HUES48 (cell line): ENCODE measurements around the gene CCNI.
"Not testable (repeated sequence)": the region's sequence is repeated elsewhere in the genome, so short reads cannot be mapped to it uniquely, and the experiment has no call there.

Experiments
- H3K27ac ChIP-seq: one replicate; pipeline ENCODE4 v1.7.0; 2013; ENCODE audit warnings: low read depth, low read length, inconsistent platforms
- H3K27me3 ChIP-seq: 2 replicates; pipeline ENCODE4 v1.6.1; 2013; ENCODE audit warnings: mild to moderate bottlenecking, low read length; ENCODE audit not compliant: control insufficient read depth, insufficient read depth
- H3K36me3 ChIP-seq: 2 replicates; pipeline ENCODE4 v1.6.1; 2013; ENCODE audit warnings: low read length; ENCODE audit not compliant: control insufficient read depth, insufficient read depth
- H3K4me1 ChIP-seq: 2 replicates; pipeline ENCODE4 v1.6.1; 2013; ENCODE audit warnings: mild to moderate bottlenecking, low read length; ENCODE audit not compliant: control insufficient read depth, insufficient read depth
- H3K4me3 ChIP-seq: 2 replicates; pipeline ENCODE4 v1.5.1; 2013; ENCODE audit warnings: mild to moderate bottlenecking, low read depth, low read length
- H3K9ac ChIP-seq: 2 replicates; pipeline ENCODE4 v1.6.1; 2013; ENCODE audit warnings: mild to moderate bottlenecking, low read depth, low read length, moderate library complexity
- H3K9me3 ChIP-seq: 2 replicates; pipeline ENCODE4 v1.6.1; 2013; ENCODE audit warnings: low read length; ENCODE audit not compliant: control insufficient read depth, insufficient read depth

Gene CCNI

DNA sequence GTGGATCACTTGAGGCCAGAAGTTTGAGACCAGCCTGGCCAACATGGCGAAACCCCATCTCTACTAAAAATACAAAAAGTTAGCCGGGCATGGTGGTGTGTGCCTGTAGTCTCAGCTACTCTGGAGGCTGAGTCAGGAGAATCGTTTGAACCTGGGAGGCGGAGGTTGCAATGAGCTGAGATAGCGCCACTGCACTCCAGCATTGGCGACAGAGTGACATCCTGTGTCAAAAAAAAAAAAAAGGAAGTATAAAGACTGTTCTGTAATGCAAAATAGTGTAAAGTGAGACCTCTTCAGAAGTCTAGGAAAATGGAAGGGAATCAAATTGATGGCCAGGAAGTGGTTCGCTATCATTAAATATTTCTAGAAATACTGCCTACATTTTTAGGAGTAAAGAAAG lies 5.0 kb upstream of the CCNI start:
- H3K27me3 ChIP-seq, H3K4me3 ChIP-seq, H3K9me3 ChIP-seq, H3K4me1 ChIP-seq, H3K9ac ChIP-seq, H3K36me3 ChIP-seq, H3K27ac ChIP-seq: not testable (repeated sequence)

DNA sequence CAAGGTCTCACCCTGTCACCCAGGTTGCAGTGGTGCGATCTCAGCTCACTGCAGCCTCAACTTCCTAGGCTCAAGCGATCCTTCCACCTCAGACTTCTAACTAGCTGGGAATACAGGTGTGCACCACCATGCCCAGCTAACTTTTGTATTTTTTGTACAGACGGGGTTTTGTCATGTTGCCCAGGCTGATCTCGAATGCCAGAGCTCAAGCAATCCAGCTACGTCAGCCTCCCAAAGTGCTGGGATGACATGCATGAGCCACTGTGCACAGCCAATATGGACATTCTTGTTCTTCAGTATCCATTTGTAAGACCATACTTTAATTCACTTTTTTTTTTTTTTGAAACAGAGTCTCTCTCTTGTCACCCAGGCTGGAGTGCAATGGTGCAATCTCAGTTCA lies 3.5 kb upstream of the CCNI start:
- H3K9me3 ChIP-seq = no peaks in the 10 kb centered on the region

DNA sequence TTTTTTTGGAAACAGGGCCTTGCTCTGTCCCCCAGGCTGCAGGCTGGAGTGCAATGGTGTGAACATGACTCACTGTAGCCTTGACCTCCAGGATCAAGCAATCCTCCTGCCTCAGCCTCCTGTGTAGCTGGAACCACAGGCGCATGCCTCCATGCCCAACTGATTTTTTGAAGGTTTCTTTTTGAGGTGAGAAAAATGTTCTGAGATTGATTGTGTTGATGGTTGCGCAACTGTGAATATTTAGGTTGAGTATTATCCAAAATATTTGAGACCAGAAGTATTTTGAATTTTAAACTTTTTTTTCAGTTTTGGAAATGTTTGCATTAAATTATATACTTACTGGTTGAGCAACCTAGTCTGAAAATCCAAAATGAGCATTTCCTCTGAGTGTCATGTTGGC lies 2.6 kb upstream of the CCNI start:
- no peaks in the 10 kb centered on the region for H3K9me3 ChIP-seq
- H3K27ac ChIP-seq = no peak overlapping the region
- H3K9ac ChIP-seq = no peak overlapping the region
- H3K27me3 ChIP-seq = no peaks in the 10 kb centered on the region
- H3K4me3 ChIP-seq = no peak overlapping the region
- no peaks in the 10 kb centered on the region for H3K36me3 ChIP-seq
- H3K4me1 ChIP-seq = peaks cover 16% of the 10 kb centered on the region

More for the DNA sequence above, 3.5 kb upstream of the CCNI start:
- Histone ChIP-seq H3K4me3 (no peak overlapping the region), H3K27ac (no peak overlapping the region), H3K9ac (no peak overlapping the region), H3K36me3 (no peaks in the 10 kb centered on the region), H3K4me1 (peaks cover 7% of the 10 kb centered on the region), H3K27me3 (no peaks in the 10 kb centered on the region)

DNA sequence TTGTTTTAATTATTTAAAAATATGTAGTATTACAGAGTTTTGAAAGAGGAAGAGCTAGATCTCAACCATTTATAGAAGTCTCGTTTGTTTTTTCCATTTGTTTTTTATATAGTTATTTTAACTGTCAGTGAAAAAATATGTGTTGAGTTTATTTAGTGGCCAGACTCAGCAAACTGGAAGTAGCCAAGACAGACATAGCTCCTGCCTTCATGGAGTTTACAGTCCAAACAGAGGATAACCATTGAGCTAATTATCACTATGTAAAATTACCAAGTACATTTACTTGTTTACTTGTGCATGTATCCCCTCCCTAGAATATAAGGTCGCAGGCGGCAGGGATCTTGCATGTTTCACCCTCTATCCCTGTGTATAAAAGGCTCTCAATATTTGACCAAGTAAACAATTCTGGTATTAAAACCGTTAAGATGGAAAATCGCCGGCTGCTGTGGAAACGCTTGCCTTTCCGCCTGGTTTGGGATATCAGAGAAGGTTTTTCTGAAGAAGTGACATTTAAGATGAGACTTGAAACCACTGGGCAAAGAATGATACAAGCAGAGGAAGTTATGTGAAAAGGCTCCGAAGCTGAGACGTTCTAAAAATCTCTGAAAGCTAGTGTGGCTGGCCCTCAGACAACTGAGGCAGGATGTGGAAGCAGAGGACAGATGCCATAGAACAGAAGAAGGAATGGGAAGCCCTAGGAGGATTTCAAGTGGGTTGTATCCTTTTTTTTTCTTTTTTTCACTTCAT lies 1.3 kb upstream of the CCNI start:
- H3K4me1 ChIP-seq = peaks cover 14% of the 10 kb centered on the region
- peak overlapping the region; percentile 100 for H3K27ac ChIP-seq
- H3K4me3 ChIP-seq = peak overlapping the region; percentile 96
- H3K36me3 ChIP-seq = no peaks in the 10 kb centered on the region
- no peaks in the 10 kb centered on the region for H3K27me3 ChIP-seq
- 0 out of 2 replicates have a peak overlapping the region, but pooled peaks have one; percentile 99 for H3K9ac ChIP-seq
- H3K9me3 ChIP-seq = no peaks in the 10 kb centered on the region

DNA sequence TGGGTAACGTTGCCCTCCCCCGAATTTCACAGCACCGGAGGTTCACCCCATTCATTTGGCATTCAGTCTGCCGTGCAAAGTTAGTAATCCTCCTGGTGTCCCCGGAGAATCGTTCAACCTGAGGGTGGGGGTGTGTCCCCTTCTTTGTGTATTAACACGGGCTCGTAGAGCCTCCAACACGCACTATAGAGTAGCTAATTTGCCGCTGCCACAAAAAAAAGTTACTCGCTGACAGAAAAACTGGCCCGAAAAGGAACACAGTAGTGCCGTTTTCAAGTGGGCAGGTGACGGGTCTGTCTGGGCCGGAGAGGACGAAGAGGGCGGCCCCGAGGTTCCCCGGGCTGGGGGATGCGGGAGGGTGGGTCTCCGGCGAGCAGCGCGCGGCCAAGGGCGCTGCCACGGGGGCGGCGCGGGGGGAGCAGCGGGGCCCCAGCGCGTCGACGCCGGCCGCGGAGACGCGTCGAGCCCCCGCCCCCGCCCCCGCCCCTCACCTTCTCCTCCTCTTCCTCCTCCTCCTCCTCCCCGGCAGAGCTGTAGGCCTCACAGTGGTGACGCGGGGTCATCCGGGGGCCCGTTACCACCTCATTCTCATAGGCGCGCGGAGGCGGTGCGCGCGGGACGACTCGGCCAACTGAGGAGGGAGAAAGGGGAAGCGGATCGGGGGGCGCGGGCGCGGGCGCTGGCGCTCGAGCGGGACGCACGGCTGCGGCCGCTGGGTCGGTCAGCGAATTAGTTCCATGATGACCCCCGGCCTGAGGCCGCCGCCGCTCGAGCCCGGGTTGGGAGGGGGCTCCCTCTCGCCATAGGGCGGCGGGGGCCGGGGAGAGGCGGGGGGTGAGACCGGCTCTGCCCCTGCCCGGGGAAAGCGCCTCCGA lies 571 bp downstream of the CCNI start:
- H3K27me3 ChIP-seq = no peaks in the 10 kb centered on the region
- H3K27ac ChIP-seq = peak overlapping the region; percentile 100
- no peaks in the 10 kb centered on the region for H3K9me3 ChIP-seq
- H3K9ac ChIP-seq = peak overlapping the region; percentile 71; the same call in 1 of the 2 replicates
- peak overlapping the region; percentile 96 for H3K4me3 ChIP-seq
- peaks cover 14% of the 10 kb centered on the region for H3K4me1 ChIP-seq
- H3K36me3 ChIP-seq = no peaks in the 10 kb centered on the region; the same call in 1 of the 2 replicates

DNA sequence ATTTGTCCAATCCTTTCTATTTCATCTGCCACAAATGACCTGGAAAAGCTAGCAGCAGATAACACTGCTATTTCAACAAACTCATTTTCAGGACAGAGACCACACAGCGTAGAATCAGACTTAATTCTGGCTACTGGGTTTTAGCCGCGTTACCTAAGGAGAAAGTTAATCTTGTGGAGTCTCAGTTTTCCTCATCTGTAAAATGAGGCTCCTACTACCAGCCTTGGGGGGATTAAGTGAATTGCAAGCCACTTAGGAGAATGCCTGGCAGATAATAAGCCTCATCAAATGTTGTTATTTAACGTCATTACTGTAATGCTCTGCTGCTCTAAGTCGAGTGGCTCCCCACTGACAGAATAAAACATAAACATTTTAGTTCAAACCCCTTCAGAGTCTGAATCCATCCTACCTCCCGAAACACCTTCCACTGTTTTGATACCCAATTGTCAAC lies 1.4 kb downstream of the CCNI start:
- H3K4me3 ChIP-seq = peak overlapping the region; percentile 96
- no peaks in the 10 kb centered on the region for H3K27me3 ChIP-seq
- peaks cover 14% of the 10 kb centered on the region for H3K4me1 ChIP-seq
- no peak overlapping the region; the same call in 1 of the 2 replicates for H3K9ac ChIP-seq
- H3K9me3 ChIP-seq = no peaks in the 10 kb centered on the region
- no peak overlapping the region for H3K27ac ChIP-seq
- H3K36me3 ChIP-seq = no peaks in the 10 kb centered on the region; the same call in 1 of the 2 replicates

DNA sequence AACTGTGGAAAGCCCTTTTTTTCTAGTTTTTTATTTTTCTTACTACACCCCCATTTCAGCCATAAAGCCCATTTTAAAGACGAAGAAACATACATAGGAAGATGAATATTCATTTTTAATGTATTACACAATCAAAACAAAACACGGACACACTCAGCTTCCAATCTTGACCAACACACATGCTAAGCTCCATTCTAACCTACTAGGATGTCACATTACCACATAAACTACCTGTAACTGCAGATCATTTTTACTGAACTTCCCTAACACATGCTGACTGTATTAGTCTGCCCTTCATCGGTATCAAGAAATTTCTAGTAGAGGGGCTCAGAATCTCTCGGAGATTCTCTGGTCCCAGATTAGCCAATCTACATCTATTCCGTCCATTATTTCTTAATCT lies 1.8 kb downstream of the CCNI start:
- Histone ChIP-seq H3K27ac (no peak overlapping the region), H3K4me3 (peak overlapping the region; percentile 96), H3K9ac (no peak overlapping the region), H3K4me1 (peaks cover 14% of the 10 kb centered on the region), H3K36me3 (no peaks in the 10 kb centered on the region; the same call in 1 of the 2 replicates), H3K27me3 (no peaks in the 10 kb centered on the region), H3K9me3 (no peaks in the 10 kb centered on the region)

DNA sequence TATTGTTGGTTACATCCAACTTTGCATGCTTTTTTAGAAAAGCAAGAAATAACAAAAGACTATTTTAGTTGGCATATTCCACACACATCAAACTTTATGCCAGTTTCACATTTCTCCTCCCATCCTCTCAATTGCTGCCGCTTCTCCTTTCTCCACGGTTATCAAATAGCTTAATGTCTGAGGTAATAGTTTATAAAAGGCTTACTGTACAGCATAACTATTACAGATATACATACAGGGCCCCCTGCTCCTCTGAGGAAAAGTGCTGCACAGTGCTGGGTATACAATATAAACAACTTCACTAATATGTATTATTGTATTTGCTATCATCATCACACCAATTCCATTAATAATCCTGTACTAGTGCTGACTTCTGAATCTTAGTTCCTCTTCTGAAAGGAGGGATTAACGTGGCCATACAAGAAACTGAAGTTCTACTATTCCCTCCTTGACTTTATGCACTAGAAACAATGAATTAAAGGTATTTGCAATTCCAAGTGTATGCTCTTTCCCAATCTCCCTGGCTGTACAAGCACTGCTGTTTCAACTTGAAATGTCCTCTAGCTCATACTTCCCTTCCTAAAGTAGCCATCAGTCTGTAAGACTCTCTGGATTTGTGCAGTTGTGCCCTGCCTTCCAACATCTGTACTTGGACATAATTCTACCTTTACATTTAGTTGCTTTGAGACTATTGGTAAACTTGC lies 2.5 kb downstream of the CCNI start:
- no peaks in the 10 kb centered on the region; the same call in 1 of the 2 replicates for H3K36me3 ChIP-seq
- H3K4me1 ChIP-seq = peaks cover 14% of the 10 kb centered on the region
- no peaks in the 10 kb centered on the region for H3K9me3 ChIP-seq
- H3K27me3 ChIP-seq = no peaks in the 10 kb centered on the region
- 0 out of 2 replicates have a peak overlapping the region, but pooled peaks have one; percentile 6 for H3K9ac ChIP-seq
- H3K27ac ChIP-seq = no peak overlapping the region
- H3K4me3 ChIP-seq = peak overlapping the region; percentile 96

DNA sequence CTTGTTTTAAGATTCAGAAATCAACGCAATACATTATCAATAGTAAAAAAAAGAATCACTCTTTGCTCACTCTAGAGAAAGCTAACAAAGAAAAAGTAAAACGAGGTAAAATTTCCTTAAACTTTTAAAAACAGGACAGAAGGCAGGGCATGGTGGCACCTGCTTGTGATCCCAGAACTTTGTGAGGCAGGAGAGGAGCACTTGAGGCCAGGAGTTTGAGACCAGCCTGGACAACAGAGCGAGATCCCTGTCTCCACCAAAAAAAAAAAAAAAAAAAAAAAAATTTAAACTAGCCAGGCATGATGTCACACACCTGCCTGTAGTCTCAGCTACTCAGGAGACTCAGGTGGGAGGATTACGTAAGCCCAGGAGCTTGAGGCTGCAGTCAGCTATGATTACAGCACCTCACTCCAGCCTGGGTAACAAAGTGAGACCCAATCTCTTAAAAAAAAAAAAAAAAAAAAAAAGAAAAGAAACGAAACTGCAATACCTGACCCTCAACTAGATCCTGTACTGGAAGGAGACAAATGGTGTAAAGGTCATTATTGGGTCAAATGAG lies 3.5 kb downstream of the CCNI start:
- peaks cover 14% of the 10 kb centered on the region for H3K4me1 ChIP-seq
- no peaks in the 10 kb centered on the region for H3K27me3 ChIP-seq
- H3K4me3 ChIP-seq = no peak overlapping the region
- H3K27ac ChIP-seq = no peak overlapping the region
- H3K36me3 ChIP-seq = peaks cover 2% of the 10 kb centered on the region; the same call in 1 of the 2 replicates
- H3K9me3 ChIP-seq = no peaks in the 10 kb centered on the region
- H3K9ac ChIP-seq = no peak overlapping the region

DNA sequence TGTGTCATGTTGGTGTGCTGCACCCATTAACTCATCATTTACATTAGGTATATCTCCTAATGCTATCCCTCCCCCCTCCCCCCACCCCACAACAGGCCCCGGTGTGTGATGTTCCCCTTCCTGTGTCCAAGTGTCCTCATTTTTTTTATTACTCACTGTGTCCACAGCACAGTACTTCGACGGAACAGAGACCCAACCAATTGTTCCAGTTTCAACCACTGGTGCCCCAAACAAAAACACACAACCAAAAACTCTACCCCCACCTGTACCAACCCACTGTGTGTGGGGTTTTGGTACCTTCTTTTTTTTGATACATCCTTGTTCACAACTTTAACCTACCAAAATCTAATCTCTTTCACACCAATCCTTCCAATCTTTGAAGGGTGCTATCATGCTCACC lies 6.3 kb downstream of the CCNI start:
- H3K4me1 ChIP-seq = peaks cover 13% of the 10 kb centered on the region
- not testable (repeated sequence) for H3K9me3 ChIP-seq, H3K9ac ChIP-seq, H3K27me3 ChIP-seq, H3K27ac ChIP-seq, H3K4me3 ChIP-seq
- peaks cover 27% of the 10 kb centered on the region for H3K36me3 ChIP-seq
